HG02840 (cell line): ENCODE results near the gene DUS1L.

Experiments used
- ATAC-seq: cut with Tn5 transposase; IDR thresholded peaks from one replicate; pipeline ENCODE4 v1.9.1; 2021; ENCODE audit warnings: mild to moderate bottlenecking, moderate library complexity, moderate number of reproducible peaks; ENCODE audit not compliant: unreplicated experiment, low FRiP score

DUS1L gene

GRCh38 chr17:82058230-82058854 lies 7.3 kb downstream of the DUS1L start:
- no peak for ATAC-seq

GRCh38 chr17:82056729-82057621 lies 8.6 kb downstream of the DUS1L start:
- no peak for ATAC-seq

GRCh38 chr17:82055965-82056728 lies 9.5 kb downstream of the DUS1L start:
- ATAC-seq: no peak

- ATAC-seq: no peak
Measured at GRCh38 chr17:82055023-82055964, 10.3 kb downstream of the DUS1L start.

- no peak for ATAC-seq
Measured at GRCh38 chr17:82054351-82055022, 11.1 kb downstream of the DUS1L start.

GRCh38 chr17:82053556-82054263 lies 11.9 kb downstream of the DUS1L start:
- ATAC-seq: no peak

GRCh38 chr17:82053130-82053529 lies 12.5 kb downstream of the DUS1L start:
- ATAC-seq: no peak

- ATAC-seq: no peak
Measured at GRCh38 chr17:82052638-82053059, 13.0 kb downstream of the DUS1L start.

GRCh38 chr17:82051776-82052637 lies 13.6 kb downstream of the DUS1L start, which contains the start of the genes GPS1 and RFNG:
GPS1 (plus strand) TSS chr17:82051898; CDS start chr17:82051932, 34 bp downstream.
RFNG (minus strand) TSS chr17:82051811; CDS start chr17:82051766, 45 bp downstream.
- ATAC-seq: no peak

- no peak for ATAC-seq
Measured at GRCh38 chr17:82050761-82051641, 14.6 kb downstream of the DUS1L start.

- ATAC-seq: no peak
Measured at GRCh38 chr17:82050152-82050760, 15.3 kb downstream of the DUS1L start.

GRCh38 chr17:82049521-82049971 lies 16.1 kb downstream of the DUS1L start:
- ATAC-seq: no peak

- no peak for ATAC-seq
Measured at GRCh38 chr17:82049106-82049505, 16.5 kb downstream of the DUS1L start.

- no peak for ATAC-seq
Measured at GRCh38 chr17:82048571-82048971, 17.0 kb downstream of the DUS1L start.

- no peak for ATAC-seq
Measured at GRCh38 chr17:82047914-82048570, 17.6 kb downstream of the DUS1L start.

GRCh38 chr17:82047379-82047778 lies 18.2 kb downstream of the DUS1L start:
- ATAC-seq: no peak
